Stimulated activated CD8-positive, alpha-beta memory T cell treated with anti-CD3 and anti-CD28 coated beads, Interleukin-4, amount 100 ng/mL, for 1 hour (primary cell): ENCODE measurements around the gene ANKRD22.
"Not testable (repeated sequence)": the region's sequence is repeated elsewhere in the genome, so short reads cannot be mapped to it uniquely, and the experiment has no call there.

Experiments
- DNase-seq, 2 donors: peaks; one replicate each; pipeline ENCODE4 v3.0.0-alpha.2; 2020; ENCODE audit warnings: low read depth in 2 of 2, low spot score in 1 of 2

The ANKRD22 gene

GRCh38 chr10:88851706-88852105 is at the start of gene ANKRD22:
TSS of gene ANKRD22 (minus strand) at chr10:88851844. CDS start at chr10:88851607, 237 bp downstream.
- no peak for DNase-seq

- DNase-seq: no peak
Observed at GRCh38 chr10:88899886-88900285, 48.2 kb upstream of the ANKRD22 start.

GRCh38 chr10:88898727-88899126 is 47.1 kb upstream of the ANKRD22 start:
- no peak for DNase-seq

- no peak for DNase-seq
Observed at GRCh38 chr10:88896994-88897853, 45.6 kb upstream of the ANKRD22 start.

- no peak for DNase-seq
Observed at GRCh38 chr10:88896372-88896993, 44.8 kb upstream of the ANKRD22 start.

GRCh38 chr10:88895250-88895649 is 43.6 kb upstream of the ANKRD22 start:
- no peak for DNase-seq

- DNase-seq: no peak
Observed at GRCh38 chr10:88893611-88894010, 42.0 kb upstream of the ANKRD22 start.

- DNase-seq: no peak
Observed at GRCh38 chr10:88892222-88892967, 40.8 kb upstream of the ANKRD22 start.

GRCh38 chr10:88890681-88891381 is 39.2 kb upstream of the ANKRD22 start:
- no peak for DNase-seq

GRCh38 chr10:88889559-88890337 is 38.1 kb upstream of the ANKRD22 start:
- DNase-seq: no peak

GRCh38 chr10:88888810-88889445 is 37.3 kb upstream of the ANKRD22 start:
- DNase-seq: no peak

GRCh38 chr10:88886557-88886956 is 34.9 kb upstream of the ANKRD22 start:
- DNase-seq: no peak

GRCh38 chr10:88883448-88883809 is 31.8 kb upstream of the ANKRD22 start:
- no peak for DNase-seq

GRCh38 chr10:88882646-88883447 is 31.2 kb upstream of the ANKRD22 start:
- not testable (repeated sequence) for DNase-seq

- DNase-seq: no peak
Observed at GRCh38 chr10:88881922-88882645, 30.4 kb upstream of the ANKRD22 start.

GRCh38 chr10:88881320-88881719 is 29.7 kb upstream of the ANKRD22 start:
- DNase-seq: no peak

GRCh38 chr10:88880282-88881076 is 28.8 kb upstream of the ANKRD22 start:
- DNase-seq: peak; percentile 36 to 44
